HG03045 (cell line): Measurements from ENCODE around the gene FGD2.
"Not testable (repeated sequence)": the region's sequence is repeated elsewhere in the genome, so short reads cannot be mapped to it uniquely, and the experiment has no call there.

ENCODE experiments used
- ATAC-seq: cut with Tn5 transposase; IDR thresholded peaks from one replicate; pipeline ENCODE4 v1.9.1; 2021; ENCODE audit warnings: mild to moderate bottlenecking, moderate library complexity; ENCODE audit not compliant: unreplicated experiment

The FGD2 gene

GRCh38 chr6:37056439-37057127, 51.1 kb downstream of the FGD2 start:
- ATAC-seq, result no peak

DNA sequence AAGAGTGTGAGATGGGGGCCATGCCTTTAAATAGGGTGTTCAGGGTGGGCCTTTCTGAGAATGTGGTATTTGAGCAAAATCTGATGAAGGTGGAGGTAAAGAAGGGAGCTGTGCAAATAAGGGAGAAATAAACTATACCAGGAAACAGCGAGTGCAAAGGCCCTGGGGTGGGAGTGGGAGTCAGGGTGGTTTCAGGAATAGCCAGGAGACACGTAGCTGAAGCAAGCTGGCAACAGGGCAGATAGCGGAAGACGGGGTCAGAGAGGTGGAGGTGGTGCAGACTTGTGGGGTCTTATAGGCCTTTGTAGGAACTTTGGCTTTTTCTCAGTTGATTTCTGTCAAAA, 51.6 kb downstream of the FGD2 start:
- ATAC-seq, result no peak

GRCh38 chr6:37057678-37058077, 52.2 kb downstream of the FGD2 start:
- no peak for ATAC-seq

GRCh38 chr6:37058084-37058586, 52.7 kb downstream of the FGD2 start:
- no peak for ATAC-seq

DNA sequence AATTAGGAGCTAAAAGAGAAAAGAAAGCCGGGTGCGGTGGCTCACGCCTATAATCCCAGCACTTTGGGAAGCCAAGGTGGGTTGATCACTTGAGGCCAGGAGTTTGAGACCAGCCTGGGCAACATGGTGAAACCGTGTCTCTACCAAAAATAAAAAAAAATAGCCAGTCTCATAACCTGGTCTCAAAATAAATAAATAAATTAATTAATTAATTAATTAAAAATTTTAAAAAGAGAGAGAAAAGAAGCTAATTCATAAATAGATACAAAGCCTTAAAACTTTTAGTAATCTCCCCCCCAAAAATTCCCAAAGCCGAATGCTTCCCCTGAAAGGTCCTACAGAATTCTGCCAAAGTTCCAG, 53.5 kb downstream of the FGD2 start:
- ATAC-seq, result not testable (repeated sequence)

- ATAC-seq, result no peak
These were observed 54.1 kb downstream of the FGD2 start for GRCh38 chr6:37059344-37060194.

DNA sequence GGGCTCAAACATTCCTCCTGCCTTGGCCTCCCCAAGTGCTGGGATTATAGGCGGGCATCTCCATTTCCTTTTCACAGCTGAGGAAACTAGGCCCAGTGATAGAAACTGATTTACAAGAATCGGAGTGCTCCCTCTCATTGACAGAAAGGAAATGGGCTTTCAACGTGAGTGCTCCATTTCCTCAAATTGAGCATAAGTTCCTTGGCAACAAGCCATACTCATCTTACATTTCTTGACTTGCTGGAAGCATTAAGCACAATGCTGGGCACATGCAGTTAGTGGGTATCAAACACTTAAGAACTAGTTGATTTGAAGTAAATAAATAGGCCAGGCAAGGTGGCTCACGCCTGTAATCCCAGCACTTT, 54.7 kb downstream of the FGD2 start:
- no peak for ATAC-seq

DNA sequence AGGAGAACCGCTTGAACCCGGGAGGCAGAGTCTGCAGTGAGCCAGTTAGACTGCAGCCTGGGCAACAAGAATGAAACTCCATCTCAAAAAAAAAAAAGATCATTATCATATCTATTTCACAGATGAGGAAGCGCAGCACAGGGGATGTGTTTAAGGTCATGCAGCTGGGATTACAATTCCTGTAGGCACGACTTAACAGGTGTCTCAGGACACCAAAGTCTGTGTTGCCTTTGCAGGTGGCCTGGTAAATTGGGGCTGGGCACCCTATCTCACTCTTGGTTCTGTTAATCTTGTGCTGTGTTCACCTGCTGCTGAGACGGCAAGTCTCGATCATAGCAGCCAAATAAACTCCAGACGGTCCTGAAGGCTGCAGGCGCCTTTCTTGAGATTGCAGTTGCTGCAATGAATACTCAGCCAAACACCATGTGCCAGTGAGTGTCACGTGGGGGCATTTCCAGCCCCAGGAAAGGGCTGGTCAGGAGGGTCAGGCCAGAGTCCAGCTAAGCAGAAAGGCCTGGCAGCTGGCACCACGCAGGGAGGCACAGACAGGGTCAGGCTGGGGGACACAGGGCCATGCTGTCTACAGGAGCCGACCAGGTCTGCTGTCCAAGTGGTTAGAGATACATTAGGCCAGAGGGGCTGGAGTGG, 55.8 kb downstream of the FGD2 start:
- no peak for ATAC-seq

DNA sequence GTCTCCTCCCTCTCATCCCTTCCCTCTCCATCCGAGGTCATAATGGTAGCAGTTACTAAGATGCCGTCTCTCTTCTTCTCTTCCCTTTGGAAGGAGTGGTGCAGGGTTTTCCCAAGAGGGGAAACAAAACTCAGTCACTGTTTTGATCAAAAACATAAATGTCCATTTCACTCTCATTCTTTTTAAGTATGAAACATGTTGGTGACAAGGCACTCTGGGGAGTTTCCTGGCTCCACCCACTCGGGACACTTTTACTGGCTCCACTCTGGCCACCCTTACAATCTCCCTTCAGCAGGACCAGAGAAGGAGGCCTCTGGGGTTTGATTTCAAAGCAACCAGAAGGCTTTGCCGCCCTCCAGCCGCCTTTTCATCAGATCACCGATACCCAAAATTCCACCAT, 57.0 kb downstream of the FGD2 start:
- no peak for ATAC-seq

DNA sequence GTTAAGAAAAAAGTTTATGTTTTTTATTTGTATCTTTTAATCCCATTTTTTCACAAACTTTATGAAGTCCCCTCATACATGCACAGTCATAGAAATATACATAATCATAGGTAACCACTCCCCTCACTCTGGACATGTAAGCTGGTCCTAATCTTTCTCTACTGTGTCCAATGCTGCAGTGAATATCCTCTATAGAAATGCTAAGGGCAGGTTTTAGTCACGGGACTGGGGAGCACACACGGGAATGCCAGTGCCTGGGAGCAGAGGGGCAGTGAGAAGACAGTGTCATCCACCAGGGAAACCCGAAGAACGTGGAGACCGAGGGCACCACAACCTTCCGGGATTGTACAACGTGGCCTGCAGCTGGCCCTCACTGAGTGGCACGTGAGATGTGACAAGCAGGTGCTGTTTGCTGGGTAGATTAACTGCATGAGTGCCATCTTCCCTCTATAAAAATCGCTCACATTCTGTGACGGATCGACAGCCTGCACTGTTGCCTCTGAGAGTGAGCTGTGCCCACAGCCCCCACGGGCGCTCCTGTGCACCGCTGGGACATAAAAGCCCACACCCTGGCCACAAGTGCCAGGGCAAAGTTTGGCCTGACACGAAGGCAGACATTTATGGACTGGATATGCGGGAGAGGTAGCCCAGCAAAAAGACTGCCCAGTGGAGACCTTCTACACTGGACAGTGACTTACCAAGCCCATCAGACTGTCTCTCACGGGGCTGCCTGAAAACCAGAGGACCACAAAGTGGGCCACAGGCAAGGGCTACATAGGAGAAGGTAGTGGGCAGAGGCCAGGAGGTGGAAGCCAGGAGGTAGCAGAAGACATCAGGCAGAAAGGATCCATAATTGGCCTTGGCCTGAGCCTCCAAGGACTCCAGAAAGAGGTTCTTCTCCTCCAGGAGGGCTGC, 63.2 kb downstream of the FGD2 start:
- no peak for ATAC-seq

DNA sequence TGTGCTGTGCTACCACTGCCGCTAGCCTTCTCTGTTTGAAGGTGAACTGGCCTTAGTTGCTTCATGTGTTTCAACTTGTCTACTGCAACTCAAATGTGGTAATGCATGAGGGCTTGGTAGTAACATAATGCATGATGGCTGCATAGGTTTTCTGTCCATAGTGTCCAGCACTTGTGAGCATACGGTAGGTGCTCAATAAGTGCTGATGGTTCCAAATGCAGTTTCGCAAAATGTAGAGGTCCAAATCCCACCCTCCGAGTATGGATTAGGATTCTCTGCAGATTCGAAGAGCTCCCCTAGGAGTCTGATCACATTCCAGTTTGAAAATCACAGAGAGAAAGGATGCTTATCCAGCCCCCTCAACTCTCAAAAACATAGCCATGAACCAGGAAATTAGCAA, 64.2 kb downstream of the FGD2 start:
- ATAC-seq, result no peak

- ATAC-seq, result no peak
These were observed 67.1 kb downstream of the FGD2 start for GRCh38 chr6:37072526-37072925.

- no peak for ATAC-seq
These were observed 68.8 kb downstream of the FGD2 start for GRCh38 chr6:37074053-37074827.

- no peak for ATAC-seq
These were observed 71.9 kb downstream of the FGD2 start for GRCh38 chr6:37077191-37077904.

DNA sequence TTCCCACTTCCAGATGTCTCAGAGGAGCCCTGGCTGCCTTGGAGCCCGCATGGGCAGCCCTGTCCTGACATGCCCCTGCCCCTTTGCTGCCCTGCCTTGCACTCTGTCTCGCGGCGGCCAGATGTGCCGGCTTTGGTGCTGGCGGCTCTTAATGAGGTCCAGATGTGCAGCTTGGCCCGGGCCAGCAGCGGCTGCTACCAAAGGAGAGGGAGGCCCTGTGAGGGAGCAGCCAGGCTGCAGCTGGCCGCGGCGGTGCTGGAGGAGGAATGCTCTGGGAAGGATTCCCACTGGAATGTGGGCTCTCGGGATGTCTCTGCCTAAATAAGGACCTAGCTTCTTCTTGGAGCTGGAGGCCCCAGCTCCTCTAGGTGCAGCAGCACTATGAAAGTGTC, 72.4 kb downstream of the FGD2 start:
- ATAC-seq, result no peak
